Measurements from ENCODE around the gene LAMA5.

LAMA5 gene

DNA sequence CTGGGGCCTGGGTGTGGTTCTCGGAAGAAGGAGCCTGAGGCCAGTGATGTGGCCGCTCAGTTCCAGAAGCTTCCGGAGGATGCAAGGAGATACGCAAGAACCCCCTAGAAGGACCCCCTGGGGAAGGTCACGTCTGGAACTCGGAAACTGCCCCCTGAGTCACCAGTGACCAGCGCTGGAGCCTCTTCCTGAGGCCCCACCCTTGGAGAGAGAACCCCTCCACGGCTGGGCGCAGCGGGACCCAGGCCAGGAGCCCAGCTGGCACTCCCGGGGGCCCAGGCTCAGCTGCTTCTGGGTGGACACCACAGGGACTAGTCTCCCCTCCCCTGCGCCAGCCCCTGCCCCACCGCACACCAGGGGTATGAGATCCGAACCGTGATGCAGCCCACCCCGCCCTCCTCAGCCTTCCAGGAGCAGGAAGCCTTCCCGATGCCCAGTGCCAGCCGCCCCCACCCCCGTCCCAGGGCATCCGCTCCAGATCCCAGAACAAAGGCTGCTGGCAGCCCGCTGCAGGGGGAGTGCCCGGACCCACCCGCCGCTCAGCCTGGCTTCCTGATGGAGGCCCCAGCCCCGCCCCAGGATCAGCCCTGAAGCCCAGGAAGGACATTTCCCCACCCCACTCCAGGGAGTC, 7.5 kb downstream of the LAMA5 start:
- no peak for DNase-seq (ENCODE audit: low read depth)

DNA sequence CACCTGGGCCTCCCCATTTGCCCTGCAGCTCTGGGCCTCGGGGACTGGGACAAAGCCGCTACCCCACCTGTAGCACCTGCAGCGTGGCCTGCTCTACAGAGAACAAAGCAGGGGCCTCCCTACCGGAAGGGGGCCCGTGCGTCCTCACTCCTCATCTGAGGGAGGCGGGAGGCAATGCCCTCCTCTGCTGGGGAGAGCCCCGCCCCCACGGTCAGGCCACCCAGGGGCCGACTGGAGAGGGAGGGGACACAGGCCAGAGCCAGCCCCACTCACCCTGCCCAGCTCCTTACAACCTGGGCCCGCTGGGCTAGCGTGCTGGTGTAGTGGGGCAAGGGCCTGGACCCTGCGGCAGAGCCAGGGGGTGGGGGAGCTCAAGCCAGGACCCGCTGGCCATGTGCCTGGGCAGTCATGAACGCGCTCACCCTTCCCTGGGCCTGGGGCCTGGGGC, 8.0 kb downstream of the LAMA5 start:
- no peak for DNase-seq (ENCODE audit: low read depth)

DNA sequence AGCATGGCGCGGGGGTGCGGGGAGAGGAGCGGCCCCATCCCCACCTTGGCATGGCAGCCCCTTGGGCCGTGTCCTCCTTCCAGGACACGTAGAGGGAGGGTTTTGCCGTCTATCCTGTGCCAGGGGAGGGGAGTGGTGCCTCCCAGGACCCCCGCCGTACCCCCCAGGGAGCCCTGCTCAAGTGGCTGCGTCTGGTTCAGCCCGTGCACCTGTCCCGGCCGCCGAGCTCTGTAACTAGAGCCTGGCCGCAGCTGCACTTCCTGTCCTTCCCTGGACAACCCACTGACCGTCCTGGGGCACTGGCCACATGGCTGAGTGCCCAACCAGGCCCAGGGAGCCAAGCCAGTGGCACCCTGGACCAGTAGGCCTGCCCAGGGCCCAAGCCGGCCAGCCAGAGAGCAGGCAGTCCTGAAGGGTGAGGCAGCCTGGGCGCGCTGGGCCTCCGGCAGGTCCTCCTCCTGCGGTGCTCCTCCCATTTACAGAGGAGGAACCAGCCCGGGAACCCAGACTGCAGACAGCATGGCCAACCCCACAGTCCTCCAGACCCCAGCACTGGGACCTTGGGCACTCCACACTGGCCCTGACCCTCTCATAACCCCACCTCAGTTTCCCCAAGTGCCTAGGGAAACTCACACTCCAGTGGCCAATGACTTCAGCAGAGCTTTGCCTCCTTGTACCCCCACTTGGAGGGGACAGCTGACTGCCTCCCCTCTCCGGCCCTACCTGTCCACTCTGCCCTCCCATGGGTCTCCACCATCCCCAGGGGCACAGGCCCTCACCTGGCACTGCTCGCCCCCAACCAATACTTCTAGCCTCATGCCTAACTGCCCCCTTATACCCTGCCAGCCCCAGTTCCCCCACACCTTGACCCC, 8.7 kb downstream of the LAMA5 start:
- DNase-seq (ENCODE audit: low read depth) = no peak

DNA sequence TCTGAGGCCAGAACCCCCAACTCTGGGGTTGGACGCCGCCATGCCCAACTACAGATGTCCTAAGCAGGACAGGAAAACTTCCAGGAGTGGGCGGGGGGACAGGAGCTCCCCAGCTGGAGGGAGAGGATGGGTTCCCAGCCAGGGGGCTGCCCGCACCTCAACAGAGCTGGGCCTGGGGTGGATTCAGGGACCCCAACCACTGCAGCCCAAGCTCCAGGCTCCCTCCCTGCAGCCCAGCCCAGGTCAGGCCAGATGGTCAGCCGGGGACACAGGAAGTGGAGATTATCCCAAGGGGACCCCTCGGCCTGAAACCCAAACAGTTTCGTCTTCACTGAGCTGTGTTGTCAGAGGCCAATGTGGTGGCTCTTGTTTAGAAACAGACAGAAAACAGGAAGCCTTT, 9.4 kb downstream of the LAMA5 start:
- no peak for DNase-seq (ENCODE audit: low read depth)

DNA sequence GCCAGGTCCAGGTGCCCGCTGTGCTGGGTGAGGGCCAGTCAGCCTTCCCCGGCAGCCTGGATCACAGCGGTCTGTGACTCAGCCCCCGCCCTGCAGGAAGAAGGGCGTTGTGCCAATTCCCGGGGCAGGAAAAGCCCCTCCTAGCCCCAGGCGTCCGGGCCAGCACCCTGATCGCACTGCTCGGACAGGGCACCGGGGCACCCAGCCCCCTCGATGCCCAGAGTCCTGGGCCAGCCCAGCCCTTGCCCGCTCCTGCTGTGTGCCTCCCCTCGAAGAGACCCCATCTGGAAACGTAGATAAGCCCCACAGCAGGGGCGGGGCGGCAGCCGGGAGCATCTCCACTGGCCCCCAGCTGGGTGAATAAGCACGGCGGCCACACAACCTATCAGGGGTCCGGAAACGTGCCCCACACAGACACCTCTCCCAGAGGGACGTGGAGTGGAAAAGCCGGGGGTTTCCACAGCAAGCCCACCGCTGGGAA, 9.9 kb downstream of the LAMA5 start:
- DNase-seq (ENCODE audit: low read depth) = no peak

DNA sequence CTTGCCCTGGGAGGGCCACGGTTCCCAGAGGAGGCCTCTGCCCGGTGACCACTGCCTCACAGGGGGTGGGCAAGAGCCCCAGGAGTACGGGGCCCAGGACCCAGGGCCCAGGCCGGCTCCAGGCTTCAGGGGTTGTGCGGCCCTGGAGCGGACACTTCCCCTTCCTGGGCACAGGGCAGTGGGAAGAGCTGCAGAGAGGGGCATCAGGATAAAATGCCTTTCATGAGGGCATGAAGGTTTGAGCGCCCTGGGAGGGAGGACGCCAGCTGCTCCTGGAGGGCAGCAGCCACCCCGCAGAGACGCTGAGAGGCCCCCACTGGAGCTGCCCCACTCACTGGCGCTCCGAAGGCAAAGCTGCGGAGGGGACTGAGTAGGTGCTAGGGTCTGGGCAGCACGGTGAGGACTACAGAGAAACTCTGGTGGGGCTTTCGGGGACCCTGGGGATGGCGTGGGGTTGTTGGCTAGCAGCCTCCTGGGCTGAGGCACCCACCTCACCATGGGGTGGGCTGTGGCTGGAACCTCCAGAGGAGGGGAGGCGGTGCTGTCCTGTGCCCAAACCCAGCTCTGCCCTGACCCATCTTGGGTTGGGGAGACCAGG, 10.4 kb downstream of the LAMA5 start:
- DNase-seq (ENCODE audit: low read depth) = no peak

GRCh38 chr20:62355878-62356588, 11.1 kb downstream of the LAMA5 start:
- DNase-seq (ENCODE audit: low read depth) = no peak

GRCh38 chr20:62355516-62355877, 11.6 kb downstream of the LAMA5 start:
- no peak for DNase-seq (ENCODE audit: low read depth)

DNA sequence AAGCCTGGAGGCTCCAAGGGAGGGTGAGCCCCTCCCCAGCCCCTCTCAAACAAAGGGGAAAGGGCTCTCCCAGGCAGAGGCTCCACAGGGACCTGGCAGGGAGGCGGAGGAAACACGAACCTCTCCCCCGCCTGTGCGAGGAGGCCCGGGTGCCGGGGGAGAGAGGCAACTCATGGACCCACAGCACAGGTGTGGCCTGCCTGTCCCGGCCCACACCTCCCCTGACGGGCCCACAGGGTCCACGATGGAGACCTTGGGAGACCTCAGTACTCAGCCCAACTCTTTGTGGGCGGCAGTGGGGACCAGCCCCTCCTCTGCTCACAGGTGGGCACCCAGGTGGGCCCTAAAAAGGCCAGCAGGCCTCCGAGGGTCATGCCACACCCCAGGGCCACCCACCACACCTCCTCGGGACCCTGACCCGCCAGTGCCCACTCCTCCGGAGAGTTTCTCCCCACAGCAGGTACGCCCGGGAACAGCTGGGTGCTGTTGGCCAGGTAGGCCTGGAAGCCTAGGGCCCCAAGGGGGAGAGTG, 12.2 kb downstream of the LAMA5 start:
- DNase-seq (ENCODE audit: low read depth) = no peak

DNA sequence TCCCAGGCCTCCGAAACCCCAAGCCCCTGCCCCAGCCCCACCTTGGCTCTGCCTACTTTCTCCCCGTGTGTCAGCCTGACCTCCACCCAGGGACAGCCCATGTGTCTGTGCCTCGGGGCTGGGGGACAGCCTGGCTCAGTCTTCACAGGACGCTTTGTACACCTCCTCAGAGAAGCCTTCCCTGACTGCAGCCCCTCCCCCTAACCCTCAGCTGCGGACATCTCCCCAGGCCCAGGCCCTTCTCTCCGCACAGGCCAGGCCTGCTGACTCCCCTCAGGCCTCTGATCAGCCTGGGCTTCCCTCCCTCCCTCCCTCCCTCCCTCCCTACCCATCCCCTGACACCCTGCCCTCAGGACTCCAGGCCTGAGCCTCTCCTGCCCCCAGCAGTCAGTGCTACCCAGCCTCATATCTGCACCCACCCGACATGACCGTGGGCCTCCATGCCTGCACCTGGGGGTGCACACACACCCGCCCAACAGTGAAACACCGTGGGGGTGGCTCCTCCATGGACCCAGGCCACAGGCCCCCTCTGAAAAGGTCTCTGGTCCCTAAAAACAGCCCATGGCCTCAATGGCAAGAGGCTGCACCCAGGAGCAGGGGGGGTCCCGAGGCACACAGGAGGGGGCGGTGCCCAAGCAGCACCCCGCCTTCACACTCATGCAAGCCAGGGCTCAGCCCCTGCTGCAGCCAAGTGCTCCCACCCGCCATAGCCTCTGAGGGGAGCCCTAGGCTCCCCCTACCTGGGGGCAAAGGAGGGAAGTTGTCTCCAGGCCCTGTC, 12.9 kb downstream of the LAMA5 start:
- DNase-seq (ENCODE audit: low read depth) = no peak

DNA sequence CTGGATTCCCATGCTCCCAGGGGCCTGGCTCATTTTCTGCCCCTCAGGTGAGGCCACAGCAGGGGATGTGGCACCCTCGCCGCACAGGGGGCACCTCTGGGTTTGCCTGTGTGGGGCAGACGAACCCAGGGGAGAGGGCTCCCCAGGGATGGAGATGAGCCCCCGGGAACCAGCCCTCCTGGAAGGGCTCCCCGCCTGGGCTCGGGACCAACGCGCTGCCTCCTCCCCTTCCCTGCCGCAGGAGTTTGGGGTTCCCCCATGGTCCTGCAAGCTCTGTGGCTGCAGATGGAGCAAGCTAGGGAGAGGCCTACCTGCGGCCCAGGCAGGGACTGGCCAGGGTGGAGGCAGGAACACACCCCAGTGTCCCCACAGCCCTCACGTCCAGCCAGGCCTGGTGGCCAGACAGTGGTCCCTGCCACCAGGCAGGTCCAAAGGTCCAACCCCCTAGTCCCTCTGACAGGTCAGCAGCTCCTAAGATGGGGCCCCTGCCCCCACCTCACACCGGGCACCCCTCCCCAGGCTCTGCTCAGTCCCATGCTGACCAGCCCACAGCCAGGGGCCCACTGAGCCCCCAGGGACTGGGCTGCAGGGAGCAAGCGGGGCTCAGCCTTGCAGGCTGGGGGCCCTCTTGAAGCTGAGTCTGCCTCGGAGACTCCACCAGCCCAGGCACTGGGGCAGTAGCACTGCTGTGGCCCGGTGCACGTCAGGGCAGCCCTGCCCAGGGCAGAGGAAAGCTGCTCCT, 13.7 kb downstream of the LAMA5 start:
- no peak for DNase-seq (ENCODE audit: low read depth)

GRCh38 chr20:62352402-62353288, 14.5 kb downstream of the LAMA5 start:
- no peak for DNase-seq (ENCODE audit: low read depth)

DNA sequence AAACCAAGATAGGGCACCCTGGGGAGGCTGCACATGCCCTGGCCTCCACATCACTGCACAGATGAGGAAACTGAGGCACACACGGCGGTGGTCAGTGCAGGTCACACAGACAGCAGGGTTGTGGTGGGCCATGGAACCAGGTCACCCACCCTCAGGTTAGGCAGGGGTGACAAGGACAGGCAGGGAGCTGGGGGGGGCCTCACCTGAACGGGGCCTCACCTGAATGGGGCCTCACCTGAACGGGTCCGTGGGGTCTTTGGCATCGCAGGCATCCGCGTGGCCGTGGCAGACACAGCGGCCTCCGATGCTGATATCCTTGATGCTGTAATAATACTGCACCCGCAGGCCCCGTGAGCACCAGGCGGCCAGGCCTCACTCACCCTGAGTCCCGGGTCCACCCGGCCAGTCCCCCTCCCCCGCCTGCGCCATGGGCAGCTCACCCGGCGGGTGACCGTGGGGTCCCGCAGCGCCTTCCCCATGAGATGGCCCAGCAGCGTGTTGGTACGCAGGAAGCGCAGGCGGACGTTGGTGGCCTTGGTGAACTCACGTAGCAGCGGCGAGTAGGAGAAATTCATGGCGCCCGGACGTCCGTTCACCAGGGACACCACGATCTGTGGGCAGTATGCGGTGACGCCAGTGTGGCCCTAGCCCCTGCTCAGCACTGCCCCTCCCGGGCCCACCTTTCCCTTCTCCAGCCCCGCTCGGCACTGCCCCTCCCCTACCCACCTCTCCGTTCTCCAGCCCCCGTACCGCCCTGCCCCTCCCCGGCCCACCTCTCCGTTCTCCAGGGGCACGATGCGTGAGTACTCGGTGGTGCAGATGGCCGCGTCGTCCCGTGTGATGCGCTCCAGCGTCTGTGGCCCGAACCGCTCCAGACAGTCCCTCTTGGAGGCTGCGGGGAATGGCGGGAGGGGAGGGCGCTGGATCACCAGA, 15.4 kb downstream of the LAMA5 start:
- DNase-seq (ENCODE audit: low read depth) = no peak

DNA sequence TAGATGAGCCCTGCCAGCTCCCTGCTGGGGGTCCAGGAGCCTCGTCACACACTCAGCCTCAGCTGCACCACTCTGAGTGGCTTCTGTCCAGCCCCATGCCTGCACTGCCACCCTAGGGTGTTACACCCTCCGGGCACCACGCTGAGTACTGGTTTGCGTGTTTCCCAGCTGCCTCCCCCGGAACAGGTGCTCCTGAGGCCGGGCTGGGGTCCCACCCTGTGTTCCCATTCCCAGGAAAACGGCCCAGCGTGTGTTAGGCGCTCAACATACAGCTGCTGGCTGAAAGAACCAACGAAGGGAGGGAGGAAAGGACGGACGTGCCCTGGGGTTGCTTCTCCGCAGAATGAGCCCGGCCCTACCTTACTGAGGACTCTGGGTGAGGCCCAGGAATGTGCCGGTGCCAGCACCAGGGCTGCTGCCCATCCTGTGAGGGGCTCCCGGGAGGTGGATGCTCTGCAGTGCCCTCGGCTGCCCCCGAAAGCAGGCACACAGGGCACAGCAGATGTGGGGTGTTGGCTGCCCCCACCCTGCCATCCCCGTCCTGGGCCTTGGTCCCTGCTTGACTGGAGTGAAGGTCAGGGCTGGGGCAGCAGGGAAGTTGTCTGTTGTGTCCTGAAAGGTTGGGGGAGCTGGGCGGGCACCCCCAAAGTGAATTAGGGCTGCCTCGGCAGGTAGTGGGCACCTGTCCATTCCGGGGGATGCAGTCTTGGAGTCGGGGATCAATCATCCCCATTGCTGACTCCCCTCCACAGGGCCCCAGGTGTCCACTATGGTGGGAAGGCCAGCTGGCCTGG, 16.3 kb downstream of the LAMA5 start:
- no peak for DNase-seq (ENCODE audit: low read depth)

DNA sequence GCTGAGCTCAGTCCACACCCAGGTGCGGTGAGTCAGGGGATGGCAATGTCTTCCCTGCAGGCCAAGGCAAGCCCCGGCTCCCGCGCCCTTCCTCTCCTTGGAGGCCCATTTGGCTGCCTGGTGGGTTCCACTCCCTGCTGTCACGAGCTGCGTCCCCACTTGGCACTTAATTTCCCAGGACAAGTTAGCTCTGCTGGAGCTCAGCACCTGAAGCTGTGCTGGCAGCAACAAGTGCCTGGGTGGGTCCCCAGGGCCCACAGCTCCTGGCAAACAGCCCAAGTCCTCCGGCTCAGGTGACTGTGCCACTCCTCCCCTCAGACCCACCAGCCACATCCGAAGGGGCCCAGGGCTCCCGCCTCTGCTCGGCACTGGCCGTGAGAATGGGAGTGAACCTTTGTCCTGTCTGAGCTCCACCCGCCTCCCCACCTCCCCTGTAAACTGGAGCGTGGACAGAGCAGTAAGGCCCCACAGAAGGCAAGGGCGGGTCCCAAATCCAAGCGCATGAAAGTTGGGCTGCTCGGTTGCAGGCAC, 16.9 kb downstream of the LAMA5 start:
- no peak for DNase-seq (ENCODE audit: low read depth)

- no peak for DNase-seq (ENCODE audit: low read depth)
Measured at GRCh38 chr20:62349556-62350097, 17.5 kb downstream of the LAMA5 start.

DNA sequence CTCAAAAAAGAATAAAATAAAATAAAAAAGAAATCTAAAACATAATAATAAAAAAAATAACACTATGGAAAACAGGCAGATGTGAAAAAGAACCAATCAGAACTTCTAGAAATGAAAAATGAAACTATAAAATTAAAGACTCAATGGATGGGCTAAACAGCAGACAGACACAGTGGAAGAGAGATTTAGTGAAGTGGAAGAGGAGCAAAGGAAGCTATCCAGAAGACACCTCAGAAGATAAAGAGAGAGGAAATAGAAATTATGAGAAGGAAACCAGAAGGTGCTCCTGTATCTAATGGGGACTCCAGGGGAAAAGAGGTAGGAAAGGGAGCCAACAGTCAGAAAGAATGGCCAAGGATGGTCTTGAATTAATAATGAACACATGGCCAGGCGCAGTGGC, 18.5 kb downstream of the LAMA5 start:
- no peak for DNase-seq (ENCODE audit: low read depth)
